AG09309 (cell line): Measurements from ENCODE around the gene DLST.

Source experiments
- DNase-seq: peaks from one replicate; pipeline ENCODE4 v3.0.0-alpha.2; 2010; ENCODE audit warnings: low read depth
- H3K4me3 ChIP-seq: 2 replicates; pipeline ENCODE4 v1.5.1; 2011; ENCODE audit warnings: mild to moderate bottlenecking, low read depth, low read length, moderate library complexity; ENCODE audit not compliant: control insufficient read depth
- CTCF ChIP-seq: IDR thresholded peaks from 2 replicates; pipeline ENCODE4 v1.5.1; 2011; ENCODE audit warnings: mild to moderate bottlenecking, low read depth, low read length, inconsistent platforms; ENCODE audit not compliant: insufficient read depth, control insufficient read depth; ENCODE audit errors: missing control alignments

Gene DLST

GRCh38 chr14:74866708-74867389, 14.9 kb upstream of the DLST start:
- no peak for TF ChIP-seq CTCF
- H3K4me3 ChIP-seq, result no peak overlapping the region
- no peak for DNase-seq

- H3K4me3 ChIP-seq, result no peak overlapping the region
- no peak for TF ChIP-seq CTCF
- no peak for DNase-seq
Measured at GRCh38 chr14:74867673-74868072, 14.0 kb upstream of the DLST start.

- TF ChIP-seq CTCF, result no peak
- no peak for DNase-seq
- H3K4me3 ChIP-seq, result no peak overlapping the region
Measured at GRCh38 chr14:74868739-74869138, 13.0 kb upstream of the DLST start.

- H3K4me3 ChIP-seq, result no peak overlapping the region
- TF ChIP-seq CTCF, result no peak
- no peak for DNase-seq
Measured at GRCh38 chr14:74871819-74872218, 9.9 kb upstream of the DLST start.

- DNase-seq, result no peak
- TF ChIP-seq CTCF, result no peak
- H3K4me3 ChIP-seq, result no peak overlapping the region
Measured at GRCh38 chr14:74875204-74875603, 6.5 kb upstream of the DLST start.

GRCh38 chr14:74875941-74876913, 5.5 kb upstream of the DLST start, which contains the start of gene PROX2:
PROX2 (minus strand) TSS chr14:74876145; CDS start chr14:74863834, 12,311 bp downstream.
- TF ChIP-seq CTCF, result no peak
- no peak for DNase-seq
- no peak within 1 kb of the TSS for H3K4me3 ChIP-seq
